ENCODE measurements around the gene ADARB1. TPM values are rescaled to one million over a fixed set of nuclear protein-coding genes. Genes with fewer than 3 reads are reported as not detected.

Gene ADARB1
- polyA plus RNA-seq, 1 donor (not counting 4 experiments of a cell fraction or from before 2014, with no cell fraction given): 13.0 TPM

- H3K4me2 ChIP-seq (ENCODE audit: control insufficient read depth, extremely low read depth, insufficient read depth, low read depth, low read length): peak overlapping the region; percentile 28
- DNase-seq (ENCODE audit: low read depth, low spot score): no peak
- peaks cover 0 to 5% of the 10 kb centered on the region in 2 experiments for H3K36me3 ChIP-seq (ENCODE audit: control insufficient read depth in 2 of 2, extremely low read depth in 1 of 2, insufficient read depth in 2 of 2, low read length in 2 of 2)
- no peak overlapping the region for H2AFZ ChIP-seq (ENCODE audit: control insufficient read depth, low read length)
- peaks cover 2% of the 10 kb centered on the region for H3K9me1 ChIP-seq (ENCODE audit: control insufficient read depth, extremely low read depth, insufficient read depth, low read length)
- peaks cover 12% of the 10 kb centered on the region for H3K27me3 ChIP-seq (ENCODE audit: control insufficient read depth, extremely low read depth, insufficient read depth, low read length)
- H4K20me1 ChIP-seq (ENCODE audit: control insufficient read depth, extremely low read depth, insufficient read depth, low read length): peaks cover 6% of the 10 kb centered on the region
- dilution Hi-C loops (cut with MboI; ENCODE audit: extremely low pct_ligation_motif_present, low sequenced_read_pairs): no loop called here
- H3K9ac ChIP-seq (ENCODE audit: control insufficient read depth, extremely low read depth, insufficient read depth, low read length): no peak overlapping the region
- no peak overlapping the region for H3K4me3 ChIP-seq (ENCODE audit: control insufficient read depth in 2 of 3, extremely low read depth in 1 of 3, insufficient read depth in 2 of 3, low read depth in 1 of 3, low read length in 3 of 3)
- no peak for FAIRE-seq
- H3K79me2 ChIP-seq (ENCODE audit: control insufficient read depth, insufficient read depth, low read length): no peaks in the 10 kb centered on the region
- TF ChIP-seq CTCF (optimal IDR thresholded peaks at IDR 0.05 in 1 of 3, IDR thresholded peaks at IDR 0.05 in 1 of 3, conservative IDR thresholded peaks at IDR 0.05 in 1 of 3; ENCODE audit: extremely low read depth in 1 of 3, insufficient read depth in 2 of 3, low read length in 3 of 3) (no peak), EZH2 (IDR thresholded peaks at IDR 0.05; ENCODE audit: low read length) (no peak)
- H3K27ac ChIP-seq (ENCODE audit: control insufficient read depth, insufficient read depth, low read length): no peak overlapping the region
- no peaks in the 10 kb centered on the region for H3K9me3 ChIP-seq (ENCODE audit: control insufficient read depth, low read depth, low read length)
- peaks cover 28% of the 10 kb centered on the region for H3K4me1 ChIP-seq (ENCODE audit: control insufficient read depth, extremely low read depth, insufficient read depth, low read length)
Observed at GRCh38 chr21:45228656-45229240, 154.4 kb downstream of the ADARB1 start.

- Histone ChIP-seq H3K9ac (ENCODE audit: control insufficient read depth, extremely low read depth, insufficient read depth, low read length) (no peak overlapping the region), H3K4me1 (ENCODE audit: control insufficient read depth, extremely low read depth, insufficient read depth, low read length) (peaks cover 25% of the 10 kb centered on the region), H3K4me3 (ENCODE audit: control insufficient read depth in 2 of 3, extremely low read depth in 1 of 3, insufficient read depth in 2 of 3, low read depth in 1 of 3, low read length in 3 of 3) (no peak overlapping the region), H3K9me3 (ENCODE audit: control insufficient read depth, low read depth, low read length) (no peaks in the 10 kb centered on the region), H3K4me2 (ENCODE audit: control insufficient read depth, extremely low read depth, insufficient read depth, low read depth, low read length) (no peak overlapping the region), H3K27ac (ENCODE audit: control insufficient read depth, insufficient read depth, low read length) (no peak overlapping the region), H2AFZ (ENCODE audit: control insufficient read depth, low read length) (no peak overlapping the region), H3K79me2 (ENCODE audit: control insufficient read depth, insufficient read depth, low read length) (no peaks in the 10 kb centered on the region), H3K9me1 (ENCODE audit: control insufficient read depth, extremely low read depth, insufficient read depth, low read length) (peaks cover 2% of the 10 kb centered on the region), H4K20me1 (ENCODE audit: control insufficient read depth, extremely low read depth, insufficient read depth, low read length) (peaks cover 6% of the 10 kb centered on the region), H3K36me3 (ENCODE audit: control insufficient read depth in 2 of 2, extremely low read depth in 1 of 2, insufficient read depth in 2 of 2, low read length in 2 of 2) (no peaks in the 10 kb centered on the region), H3K27me3 (ENCODE audit: control insufficient read depth, extremely low read depth, insufficient read depth, low read length) (peaks cover 29% of the 10 kb centered on the region)
- DNase-seq (ENCODE audit: low read depth, low spot score): no peak
- FAIRE-seq: no peak
- TF ChIP-seq CTCF (optimal IDR thresholded peaks at IDR 0.05 in 1 of 3, IDR thresholded peaks at IDR 0.05 in 1 of 3, conservative IDR thresholded peaks at IDR 0.05 in 1 of 3; ENCODE audit: extremely low read depth in 1 of 3, insufficient read depth in 2 of 3, low read length in 3 of 3) (no peak), EZH2 (IDR thresholded peaks at IDR 0.05; ENCODE audit: low read length) (no peak)
- dilution Hi-C loops (cut with MboI; ENCODE audit: extremely low pct_ligation_motif_present, low sequenced_read_pairs): no loop called here
Observed at GRCh38 chr21:45231705-45232104, 157.3 kb downstream of the ADARB1 start.
